ENCODE data around the gene AQP12A.

DNA sequence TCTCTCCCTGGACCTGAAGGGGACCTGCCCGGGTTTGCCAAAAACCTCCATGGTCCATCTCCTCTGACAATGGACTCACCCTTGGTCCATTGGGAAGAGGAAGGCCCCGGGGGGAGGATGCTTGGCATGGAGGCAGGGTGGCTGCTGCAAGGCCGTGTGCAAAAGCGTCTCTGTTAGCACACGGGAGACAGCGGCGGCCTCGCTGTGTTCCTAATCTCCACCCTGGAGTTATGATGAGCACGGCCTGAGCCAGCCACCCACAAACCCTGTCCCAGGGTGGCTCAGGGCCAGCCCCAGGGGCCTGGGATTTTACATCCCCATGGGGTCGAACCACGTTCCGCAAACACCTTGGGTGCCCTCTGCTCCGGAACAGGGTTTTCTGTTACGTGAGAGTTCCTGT is 35.8 kb downstream of the AQP12A start:
- TF ChIP-seq, protein P1, sequence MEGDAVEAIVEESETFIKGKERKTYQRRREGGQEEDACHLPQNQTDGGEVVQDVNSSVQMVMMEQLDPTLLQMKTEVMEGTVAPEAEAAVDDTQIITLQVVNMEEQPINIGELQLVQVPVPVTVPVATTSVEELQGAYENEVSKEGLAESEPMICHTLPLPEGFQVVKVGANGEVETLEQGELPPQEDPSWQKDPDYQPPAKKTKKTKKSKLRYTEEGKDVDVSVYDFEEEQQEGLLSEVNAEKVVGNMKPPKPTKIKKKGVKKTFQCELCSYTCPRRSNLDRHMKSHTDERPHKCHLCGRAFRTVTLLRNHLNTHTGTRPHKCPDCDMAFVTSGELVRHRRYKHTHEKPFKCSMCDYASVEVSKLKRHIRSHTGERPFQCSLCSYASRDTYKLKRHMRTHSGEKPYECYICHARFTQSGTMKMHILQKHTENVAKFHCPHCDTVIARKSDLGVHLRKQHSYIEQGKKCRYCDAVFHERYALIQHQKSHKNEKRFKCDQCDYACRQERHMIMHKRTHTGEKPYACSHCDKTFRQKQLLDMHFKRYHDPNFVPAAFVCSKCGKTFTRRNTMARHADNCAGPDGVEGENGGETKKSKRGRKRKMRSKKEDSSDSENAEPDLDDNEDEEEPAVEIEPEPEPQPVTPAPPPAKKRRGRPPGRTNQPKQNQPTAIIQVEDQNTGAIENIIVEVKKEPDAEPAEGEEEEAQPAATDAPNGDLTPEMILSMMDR (IDR thresholded peaks at IDR 0.05) = no peak
- TF ChIP-seq POLR2AphosphoS5 (IDR thresholded peaks at IDR 0.05) = no peak

Measured in prostate gland (tissue), 2 donors.